HCT116 (cell line): ENCODE data around the gene ALOXE3. TPM values are rescaled to one million over a fixed set of nuclear protein-coding genes. Genes with fewer than 3 reads are reported as not detected.
A peak's percentile ranks its signal among the peaks of the same experiment; 100 is the strongest.

ENCODE experiments used
- ATAC-seq: fragments of 200-7000 bp; cut with Tn5 transposase; 2 replicates; pipeline ENCODE4 v1.9.1; 2020; ENCODE audit warnings: mild to moderate bottlenecking, moderate library complexity
- BruUV-seq: library from RNA; stranded (reverse); fragments of 400-500 nt; replicated peaks from 2 replicates; lab custom pipeline; 2021; lab: Mats Ljungman, UMichigan
- CTCF ChIA-PET: fragments of 300-600 bp; sonication (Branson Sonifier 250); formaldehyde crosslinking; loops from one replicate; lab custom pipeline; 2021; ENCODE audit warnings: antibody characterized with exemption; lab: Charles Lee
- POLR2A ChIA-PET: fragments of 300-600, 350-600 bp; sonication (Branson Sonifier 250); formaldehyde crosslinking; loops from one replicate; lab custom pipeline; 2021; ENCODE audit warnings: antibody characterized with exemption; lab: Charles Lee
- RAD21 ChIA-PET, 2 experiments: fragments of 300-600 bp; sonication (Branson Sonifier 250); formaldehyde crosslinking; loops; one replicate each; lab custom pipeline; 2023; ENCODE audit warnings: low total read pairs in 2 of 2; ENCODE audit not compliant: uncharacterized antibody in 2 of 2, unreplicated experiment in 2 of 2, low non-redundant PET in 1 of 2; lab: Charles Lee
- DNase-seq: peaks from one replicate; pipeline ENCODE4 v3.0.0-alpha.2; 2010; ENCODE audit warnings: low read depth, low spot score
- H2AFZ ChIP-seq: fragments of 200-600 bp; shearing (Covaris generic), sonication (generic); 2 replicates; pipeline ENCODE4 v1.6.1; 2017; ENCODE audit warnings: low read depth, mixed run types, mixed read lengths, antibody characterized with exemption, low read length; ENCODE audit not compliant: poor library complexity, severe bottlenecking
- H3K27ac ChIP-seq: 2 replicates; pipeline ENCODE4 v1.5.1; 2012; ENCODE audit warnings: low read depth, low read length
- H3K27me3 ChIP-seq: fragments of 200-600 bp; sonication (generic); 2 replicates; pipeline ENCODE4 v1.6.1; 2016; ENCODE audit warnings: mixed run types, low read length, mixed read lengths; ENCODE audit not compliant: insufficient read depth
- H3K36me3 ChIP-seq, 2 experiments: fragments of 200-500 bp in 1 of 2; fragments of 200-600 bp in 1 of 2; sonication (Bioruptor generic) in 1 of 2; sonication (generic) in 1 of 2; 2 replicates each; pipeline versions ENCODE4 v1.5.1 to v1.6.1; 2014 to 2016; ENCODE audit warnings: low read length in 2 of 2, inconsistent platforms in 1 of 2, mixed read lengths in 1 of 2, mixed run types in 1 of 2; ENCODE audit not compliant: insufficient read depth in 2 of 2, control insufficient read depth in 1 of 2
- H3K4me1 ChIP-seq, 2 experiments: fragments of 200-600 bp in 1 of 2; sonication (generic) in 1 of 2; 2 replicates each; pipeline versions ENCODE4 v1.5.1 to v1.6.1; 2012 to 2017; ENCODE audit warnings: low read length in 2 of 2, inconsistent platforms in 1 of 2, mild to moderate bottlenecking in 1 of 2, mixed read lengths in 1 of 2, mixed run types in 1 of 2, moderate library complexity in 1 of 2; ENCODE audit not compliant: insufficient read depth in 2 of 2, control insufficient read depth in 1 of 2
- H3K4me2 ChIP-seq: fragments of 200-600 bp; sonication (generic); 2 replicates; pipeline ENCODE4 v1.6.1; 2017; ENCODE audit warnings: mixed run types, low read length, mixed read lengths
- H3K4me3 ChIP-seq, 2 experiments: fragments of 200-600 bp in 1 of 2; sonication (generic) in 1 of 2; replicated peaks in 1 of 2; 2 replicates each; pipeline ENCODE4 v1.5.1; 2011 to 2016; ENCODE audit warnings: low read length in 2 of 2, control low read depth in 1 of 2, low read depth in 1 of 2, mild to moderate bottlenecking in 1 of 2, mixed read lengths in 1 of 2, mixed run types in 1 of 2
- H3K79me2 ChIP-seq: fragments of 200-600 bp; sonication (generic); 2 replicates; pipeline ENCODE4 v1.6.1; 2017; ENCODE audit warnings: mild to moderate bottlenecking, mixed run types, low read length, moderate library complexity, mixed read lengths; ENCODE audit not compliant: insufficient read depth
- H3K9ac ChIP-seq: fragments of 200-600 bp; sonication (generic); 2 replicates; pipeline ENCODE4 v1.6.1; 2016; ENCODE audit warnings: low read length, mixed read lengths
- H3K9me2 ChIP-seq: fragments of 200-600 bp; sonication (generic), shearing (Covaris generic); 2 replicates; pipeline ENCODE4 v1.6.1; 2017; ENCODE audit warnings: mixed run types, mild to moderate bottlenecking, moderate library complexity; ENCODE audit not compliant: insufficient read depth
- H3K9me3 ChIP-seq, 2 experiments: fragments of 200-500 bp in 1 of 2; fragments of 200-600 bp in 1 of 2; sonication (Bioruptor generic) in 1 of 2; sonication (generic) in 1 of 2; 2 replicates each; pipeline ENCODE4 v1.6.1; 2014 to 2017; ENCODE audit warnings: low read length in 2 of 2, mixed read lengths in 2 of 2, inconsistent platforms in 1 of 2, low read depth in 1 of 2, mild to moderate bottlenecking in 1 of 2, mixed run types in 1 of 2, moderate library complexity in 1 of 2; ENCODE audit not compliant: control insufficient read depth in 1 of 2, insufficient read depth in 1 of 2
- H4K20me1 ChIP-seq: fragments of 200-600 bp; sonication (generic), shearing (Covaris generic); 2 replicates; pipeline ENCODE4 v1.6.1; 2017; ENCODE audit warnings: mixed run types, mild to moderate bottlenecking, moderate library complexity; ENCODE audit not compliant: insufficient read depth
- CBX3 ChIP-seq: IDR thresholded peaks from 2 replicates; pipeline ENCODE4 v1.6.1; 2012; ENCODE audit warnings: low read depth
- CEBPB ChIP-seq: IDR thresholded peaks from 2 replicates; pipeline ENCODE4 v1.6.1; 2012; ENCODE audit warnings: low read depth
- EGR1 ChIP-seq: IDR thresholded peaks from 2 replicates; pipeline ENCODE4 v1.6.1; 2012; ENCODE audit warnings: low read depth
- POLR2A ChIP-seq: IDR thresholded peaks from 2 replicates; pipeline ENCODE4 v1.7.0; 2011; ENCODE audit warnings: borderline replicate concordance; ENCODE audit not compliant: insufficient read depth, insufficient read length; ENCODE audit errors: extremely low read depth
- POLR2AphosphoS5 ChIP-seq: IDR thresholded peaks from 2 replicates; pipeline ENCODE4 v1.6.1; 2011; ENCODE audit warnings: mild to moderate bottlenecking, low read depth, low read length, moderate library complexity
- RAD21 ChIP-seq: IDR thresholded peaks from 2 replicates; pipeline ENCODE4 v1.6.1; 2012; ENCODE audit warnings: low read depth, mild to moderate bottlenecking
- YY1 ChIP-seq: IDR thresholded peaks from 2 replicates; pipeline ENCODE4 v1.6.1; 2011; ENCODE audit warnings: low read length, low read depth, moderate library complexity, mild to moderate bottlenecking; ENCODE audit not compliant: insufficient replicate concordance; ENCODE audit errors: extremely low read depth
- ZFX ChIP-seq: fragments of 450-650 bp; IDR thresholded peaks from 2 replicates; pipeline ENCODE4 v1.6.1; 2017
- intact Hi-C: fragments of 100-400 bp; cut with micrococcal nuclease; formaldehyde crosslinking; loops from 2 replicates; pipeline ENCODE4 v1.10.0; 2022
- total RNA-seq: library from RNA; stranded (reverse); gene quantifications from one replicate; pipeline ENCODE4 v1.2.1, GENCODE V29; 2021; ENCODE audit not compliant: unreplicated experiment
- TF ChIP-seq, protein P1 (sequence below): IDR thresholded peaks from 2 replicates; pipeline ENCODE4 v1.6.1; 2012
- TF ChIP-seq, protein P2 (sequence below): IDR thresholded peaks from 2 replicates; pipeline ENCODE4 v1.6.1; 2012
- TF ChIP-seq, protein P3 (sequence below): IDR thresholded peaks from 2 replicates; pipeline ENCODE4 v1.6.1; 2011; ENCODE audit warnings: mild to moderate bottlenecking, low read length, moderate library complexity; ENCODE audit not compliant: insufficient replicate concordance; ENCODE audit errors: extremely low read depth

The ALOXE3 gene
- total RNA-seq, 1 experiment from 2014 or later, result 3.5 TPM

DNA sequence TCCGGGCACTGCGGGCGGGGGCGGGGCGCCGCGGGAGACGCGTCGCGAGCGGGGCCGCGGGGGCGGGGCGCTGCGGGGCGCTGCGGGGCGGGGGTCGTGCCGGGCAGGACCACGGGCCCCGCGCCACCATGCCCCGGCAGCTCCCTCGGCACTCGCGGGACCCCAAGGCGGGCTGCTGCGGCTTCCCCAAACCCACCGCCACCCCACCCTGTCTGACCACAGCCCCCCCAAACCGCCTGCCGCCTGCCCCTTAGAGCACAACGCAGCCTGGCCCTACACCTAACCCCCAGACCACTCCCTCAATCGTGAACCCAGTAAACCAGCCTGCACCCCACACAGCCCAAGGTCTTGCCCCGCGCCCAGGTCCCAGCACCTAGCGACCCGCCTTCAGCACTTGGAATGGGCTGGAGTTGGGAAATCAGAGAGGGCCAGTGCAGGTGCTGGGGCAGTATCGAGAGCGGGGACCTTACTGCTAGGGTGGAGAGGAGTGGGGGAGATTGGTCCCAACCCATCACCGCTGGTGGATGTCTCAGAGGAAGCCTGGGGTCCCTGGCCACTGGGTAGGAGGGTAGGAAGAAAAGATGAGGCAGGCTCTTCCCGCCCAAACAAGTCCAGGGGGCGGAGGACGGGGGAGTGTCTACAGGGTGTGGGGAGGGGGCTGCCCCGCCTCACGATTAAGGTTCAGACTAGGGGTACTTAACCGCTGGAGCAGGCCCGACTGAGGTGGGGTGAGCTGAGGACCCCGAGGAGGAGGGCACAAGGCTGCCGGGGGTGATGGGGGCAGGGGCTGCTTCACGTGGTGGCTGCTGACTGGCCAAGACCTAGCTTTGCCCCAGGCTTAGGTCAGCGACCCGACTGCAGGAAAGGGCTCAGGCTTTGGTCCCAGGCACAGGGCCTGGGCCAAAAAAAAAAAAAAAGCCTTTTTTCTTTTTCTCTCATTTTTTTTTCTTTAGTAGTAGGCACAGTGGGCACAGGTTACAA is 45.0 kb upstream of the ALOXE3 start:
- peak overlapping the region; percentile 21 to 99 for H3K4me3 ChIP-seq
- CTCF ChIA-PET, result no interaction called here
- peak overlapping the region; percentile 99 for H3K4me2 ChIP-seq
- TF ChIP-seq, protein P1, sequence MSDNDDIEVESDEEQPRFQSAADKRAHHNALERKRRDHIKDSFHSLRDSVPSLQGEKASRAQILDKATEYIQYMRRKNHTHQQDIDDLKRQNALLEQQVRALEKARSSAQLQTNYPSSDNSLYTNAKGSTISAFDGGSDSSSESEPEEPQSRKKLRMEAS, result no peak; the same call in 1 of the 2 replicates
- TF ChIP-seq ZFX (0 out of 2 replicates have a peak, but pooled peaks have one; percentile 28), RAD21 (no peak)
- TF ChIP-seq, all 23 proteins: peak for 1
- Histone ChIP-seq H3K9me3 (no peaks in the 10 kb centered on the region), H3K9ac (peak overlapping the region; percentile 100), H3K9me2 (no peaks in the 10 kb centered on the region), H3K4me1 (peaks cover 38 to 59% of the 10 kb centered on the region in 2 experiments), H3K27me3 (no peaks in the 10 kb centered on the region), H3K36me3 (peaks cover 4 to 13% of the 10 kb centered on the region in 2 experiments; a peak in 3 of 4 replicates), H3K27ac (peak overlapping the region; percentile 93), H2AFZ (no peak overlapping the region), H3K79me2 (peaks cover 34% of the 10 kb centered on the region), H4K20me1 (no peaks in the 10 kb centered on the region)
- no TSS peak for BruUV-seq
- DNase-seq (no peak), ATAC-seq (peak; percentile 21)
- RAD21 ChIA-PET, result no interaction called here
- POLR2A ChIA-PET, result interaction anchor here (0.6 to 1.8 kb wide), 2 partner anchors 9 to 10 kb away, joined by 3 to 28 read pairs; no protein-coding TSS in a partner anchor
- intact Hi-C loops, result no loop called here

DNA sequence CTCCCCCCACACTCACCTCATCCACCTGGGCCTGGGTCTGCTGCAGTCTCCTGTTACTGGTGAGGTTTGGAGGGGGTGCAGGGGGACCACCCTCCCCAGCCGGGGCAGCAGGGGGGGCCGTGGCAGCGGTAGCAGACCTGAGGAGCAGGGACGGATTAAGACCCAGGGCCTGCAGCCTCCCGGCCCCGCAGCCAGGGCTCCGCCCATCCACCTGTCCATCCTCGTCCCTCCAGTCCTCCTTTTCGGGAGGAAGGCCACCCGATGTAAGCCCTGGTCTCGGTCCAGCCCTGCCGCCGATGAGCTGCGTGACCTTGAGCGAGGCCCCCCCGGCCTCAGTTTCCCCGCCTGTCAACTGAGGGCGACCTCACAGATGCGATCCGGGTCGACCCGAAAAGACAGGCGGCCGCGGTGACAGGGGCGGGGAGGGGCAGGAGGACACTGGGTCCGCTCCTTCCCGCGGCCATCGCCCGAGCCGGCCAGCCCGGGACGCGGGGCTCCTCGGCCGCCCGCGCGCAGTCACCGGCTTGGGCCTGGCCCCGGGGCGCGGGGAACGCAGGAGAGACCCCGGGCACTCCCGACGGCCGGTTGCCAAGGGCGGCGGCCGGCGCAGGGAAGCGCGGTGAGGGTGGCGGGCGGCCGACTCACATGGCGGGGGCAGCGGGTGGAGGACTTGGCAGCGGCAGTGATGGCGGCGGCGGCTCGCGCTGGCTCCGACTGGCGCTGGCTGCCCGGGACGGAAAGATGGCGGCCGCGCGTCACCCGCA is 44.1 kb upstream of the ALOXE3 start, which contains the start of gene VAMP2:
TSS of gene VAMP2 (minus strand) at position 716 of the 764 bp plus-strand sequence. CDS start at position 647, 69 bp downstream.
- BruUV-seq, result no TSS peak
- peak within 1 kb of the TSS; percentile 93 for H3K27ac ChIP-seq
- ATAC-seq (peak; percentile 58), DNase-seq (no peak)
- peak within 1 kb of the TSS; percentile 100 for H3K9ac ChIP-seq
- POLR2A ChIA-PET, result interaction anchor here (0.6 to 9.4 kb wide), 2 partner anchors 10 kb away, joined by 3 to 95 read pairs; no protein-coding TSS in a partner anchor
- CTCF ChIA-PET, result no interaction called here
- H3K27me3 ChIP-seq, result no peaks in the 10 kb centered on the region
- peak within 1 kb of the TSS; percentile 95 to 99 for H3K4me3 ChIP-seq
- intact Hi-C loops, result no loop called here
- no peaks in the 10 kb centered on the region for H3K9me3 ChIP-seq
- RAD21 ChIA-PET, result no interaction called here
- H3K9me2 ChIP-seq, result no peaks in the 10 kb centered on the region
- H3K4me2 ChIP-seq, result peak within 1 kb of the TSS; percentile 99
- no peaks in the 10 kb centered on the region for H4K20me1 ChIP-seq
- H3K79me2 ChIP-seq, result peaks cover 34% of the 10 kb centered on the region
- peaks cover 39 to 68% of the 10 kb centered on the region in 2 experiments for H3K4me1 ChIP-seq
- H2AFZ ChIP-seq, result no peak within 1 kb of the TSS
- H3K36me3 ChIP-seq, result peaks cover 4 to 13% of the 10 kb centered on the region in 2 experiments; a peak in 3 of 4 replicates
- TF ChIP-seq YY1 (peak; percentile 91), ZFX (peak; percentile 75), POLR2A (no peak), EGR1 (no peak), CBX3 (no peak), POLR2AphosphoS5 (peak; percentile 89), CEBPB (no peak)
- TF ChIP-seq, protein P2, sequence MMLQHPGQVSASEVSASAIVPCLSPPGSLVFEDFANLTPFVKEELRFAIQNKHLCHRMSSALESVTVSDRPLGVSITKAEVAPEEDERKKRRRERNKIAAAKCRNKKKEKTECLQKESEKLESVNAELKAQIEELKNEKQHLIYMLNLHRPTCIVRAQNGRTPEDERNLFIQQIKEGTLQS, result no peak
- TF ChIP-seq, protein P3, sequence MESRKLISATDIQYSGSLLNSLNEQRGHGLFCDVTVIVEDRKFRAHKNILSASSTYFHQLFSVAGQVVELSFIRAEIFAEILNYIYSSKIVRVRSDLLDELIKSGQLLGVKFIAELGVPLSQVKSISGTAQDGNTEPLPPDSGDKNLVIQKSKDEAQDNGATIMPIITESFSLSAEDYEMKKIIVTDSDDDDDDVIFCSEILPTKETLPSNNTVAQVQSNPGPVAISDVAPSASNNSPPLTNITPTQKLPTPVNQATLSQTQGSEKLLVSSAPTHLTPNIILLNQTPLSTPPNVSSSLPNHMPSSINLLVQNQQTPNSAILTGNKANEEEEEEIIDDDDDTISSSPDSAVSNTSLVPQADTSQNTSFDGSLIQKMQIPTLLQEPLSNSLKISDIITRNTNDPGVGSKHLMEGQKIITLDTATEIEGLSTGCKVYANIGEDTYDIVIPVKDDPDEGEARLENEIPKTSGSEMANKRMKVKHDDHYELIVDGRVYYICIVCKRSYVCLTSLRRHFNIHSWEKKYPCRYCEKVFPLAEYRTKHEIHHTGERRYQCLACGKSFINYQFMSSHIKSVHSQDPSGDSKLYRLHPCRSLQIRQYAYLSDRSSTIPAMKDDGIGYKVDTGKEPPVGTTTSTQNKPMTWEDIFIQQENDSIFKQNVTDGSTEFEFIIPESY, result no peak
